Urinary bladder (tissue), 4 donors: ENCODE results near the gene TMEM119. TPM values are rescaled to one million over a fixed set of nuclear protein-coding genes. Genes with fewer than 3 reads are reported as not detected.
A peak's percentile ranks its signal among the peaks of the same experiment; 100 is the strongest.

Experiments
- DNase-seq: peaks from one replicate; pipeline ENCODE4 v3.0.0-alpha.2; 2015; ENCODE audit errors: extremely low spot score
- H3K27ac ChIP-seq: one replicate; pipeline ENCODE4 v1.5.1; 2013; ENCODE audit warnings: low read depth, mild to moderate bottlenecking, moderate library complexity
- H3K36me3 ChIP-seq: one replicate; pipeline ENCODE4 v1.6.1; 2013; ENCODE audit warnings: mild to moderate bottlenecking, moderate library complexity; ENCODE audit not compliant: insufficient read depth
- H3K4me1 ChIP-seq: one replicate; pipeline ENCODE4 v1.6.1; 2013; ENCODE audit warnings: mild to moderate bottlenecking, moderate library complexity; ENCODE audit not compliant: insufficient read depth
- H3K4me3 ChIP-seq: one replicate; pipeline ENCODE4 v1.5.1; 2013; ENCODE audit warnings: low read depth, low read length
- WGBS: extraction: QIAGEN DNeasy Blood & Tissue Kit; methylation state at CpG from one replicate; pipeline ENCODE4 v1.1.7; 2013; 5-methylcytosine and 5-hydroxymethylcytosine counted together
- polyA plus RNA-seq: library from polyadenylated mRNA; stranded (reverse); fragments of 200-250 nt; gene quantifications from one replicate; pipeline ENCODE4 v1.2.3, GENCODE V29; 2013
- total RNA-seq: library from RNA; depleted of rRNA; stranded (reverse); fragments of >200 nt; gene quantifications from one replicate; pipeline ENCODE4 v1.2.3, GENCODE V29; 2014
- donor health status: healthy with polysubstance abuse.
- donor health status: healthy.

The TMEM119 gene
- total RNA-seq (62.4 TPM), polyA plus RNA-seq (29.4 TPM)

- H3K4me3 ChIP-seq, result peak within 1 kb of the TSS; percentile 49
- no peaks in the 10 kb centered on the region for H3K4me1 ChIP-seq
- peak within 1 kb of the TSS; percentile 87 for H3K27ac ChIP-seq
- WGBS, result 27% methylated on average over 26 of the region's 27 CpGs
- H3K36me3 ChIP-seq, result no peaks in the 10 kb centered on the region
- DNase-seq, result no peak
Measured at GRCh38 chr12:108597559-108598471, at the start of gene TMEM119. Gene TMEM119, minus strand, starts transcription at chr12:108598084. Its CDS starts 5,701 bp downstream, at chr12:108592383.

- DNase-seq, result no peak
- WGBS, result 47% methylated on average over 10 of the region's 10 CpGs
- H3K4me1 ChIP-seq, result no peaks in the 10 kb centered on the region
Measured at GRCh38 chr12:108646600-108647579, 49.0 kb upstream of the TMEM119 start.

GRCh38 chr12:108645686-108646599, 48.1 kb upstream of the TMEM119 start:
- no peak overlapping the region for H3K4me3 ChIP-seq
- H3K4me1 ChIP-seq, result no peaks in the 10 kb centered on the region
- DNase-seq, result no peak
- 81% methylated on average over 15 of the region's 15 CpGs for WGBS
- no peak overlapping the region for H3K27ac ChIP-seq
- no peaks in the 10 kb centered on the region for H3K36me3 ChIP-seq

More at GRCh38 chr12:108646600-108647579, 49.0 kb upstream of the TMEM119 start:
- no peaks in the 10 kb centered on the region for H3K36me3 ChIP-seq
- no peak overlapping the region for H3K27ac ChIP-seq
- no peak overlapping the region for H3K4me3 ChIP-seq

- 94% methylated on average over 7 of the region's 7 CpGs for WGBS
- no peak overlapping the region for H3K27ac ChIP-seq
Measured at GRCh38 chr12:108644811-108645120, 46.9 kb upstream of the TMEM119 start.

GRCh38 chr12:108643941-108644810, 46.3 kb upstream of the TMEM119 start:
- H3K36me3 ChIP-seq, result no peaks in the 10 kb centered on the region
- no peak overlapping the region for H3K4me3 ChIP-seq
- no peak for DNase-seq
- 66% methylated on average over 18 of the region's 18 CpGs for WGBS
- no peaks in the 10 kb centered on the region for H3K4me1 ChIP-seq
- H3K27ac ChIP-seq, result no peak overlapping the region

More at GRCh38 chr12:108644811-108645120, 46.9 kb upstream of the TMEM119 start:
- DNase-seq, result no peak
- Histone ChIP-seq H3K36me3 (no peaks in the 10 kb centered on the region), H3K4me3 (no peak overlapping the region), H3K4me1 (no peaks in the 10 kb centered on the region)

GRCh38 chr12:108642899-108643654, 45.2 kb upstream of the TMEM119 start:
- WGBS, result 96% methylated on average over 1 of the region's 1 CpG
- peaks cover 2% of the 10 kb centered on the region for H3K4me1 ChIP-seq
- H3K4me3 ChIP-seq, result no peak overlapping the region

GRCh38 chr12:108642269-108642870, 44.5 kb upstream of the TMEM119 start:
- peaks cover 2% of the 10 kb centered on the region for H3K4me1 ChIP-seq
- H3K27ac ChIP-seq, result no peak overlapping the region
- no peak overlapping the region for H3K4me3 ChIP-seq
- no peak for DNase-seq
- no peaks in the 10 kb centered on the region for H3K36me3 ChIP-seq
- 76% methylated on average over 16 of the region's 16 CpGs for WGBS

More at GRCh38 chr12:108642899-108643654, 45.2 kb upstream of the TMEM119 start:
- no peak for DNase-seq
- H3K36me3 ChIP-seq, result no peaks in the 10 kb centered on the region
- no peak overlapping the region for H3K27ac ChIP-seq

- DNase-seq, result no peak
- WGBS, result 49% methylated on average over 9 of the region's 9 CpGs
- H3K4me3 ChIP-seq, result no peak overlapping the region
- no peaks in the 10 kb centered on the region for H3K36me3 ChIP-seq
- peaks cover 2% of the 10 kb centered on the region for H3K4me1 ChIP-seq
- H3K27ac ChIP-seq, result no peak overlapping the region
Measured at GRCh38 chr12:108641446-108642268, 43.8 kb upstream of the TMEM119 start.

GRCh38 chr12:108640802-108641445, 43.0 kb upstream of the TMEM119 start:
- H3K4me1 ChIP-seq, result peaks cover 2% of the 10 kb centered on the region
- H3K27ac ChIP-seq, result no peak overlapping the region
- H3K4me3 ChIP-seq, result no peak overlapping the region
- no peaks in the 10 kb centered on the region for H3K36me3 ChIP-seq
- 64% methylated on average over 10 of the region's 10 CpGs for WGBS
- no peak for DNase-seq

GRCh38 chr12:108638997-108639822, 41.3 kb upstream of the TMEM119 start:
- Histone ChIP-seq H3K4me1 (peaks cover 2% of the 10 kb centered on the region), H3K36me3 (no peaks in the 10 kb centered on the region), H3K27ac (no peak overlapping the region), H3K4me3 (no peak overlapping the region)
- DNase-seq, result no peak
- 88% methylated on average over 11 of the region's 11 CpGs for WGBS
